OCI-LY1 (cell line): ENCODE data around the gene COL11A2.

Experiments used
- H2AFZ ChIP-seq: fragments of 200-600 bp; sonication (generic), shearing (Covaris generic); 2 replicates; pipeline ENCODE4 v1.6.0; 2014; ENCODE audit warnings: antibody characterized with exemption, mild to moderate bottlenecking, low read length
- H3F3A ChIP-seq: fragments of 200-600 bp; sonication (generic), shearing (Covaris generic); 2 replicates; pipeline ENCODE4 v1.6.0; 2014; ENCODE audit warnings: mild to moderate bottlenecking, antibody characterized with exemption, low read length, moderate library complexity; ENCODE audit not compliant: insufficient read depth
- H3K27ac ChIP-seq: fragments of 200-600 bp; sonication (generic); 2 replicates; pipeline ENCODE4 v1.5.1; 2014; ENCODE audit warnings: low read length, mixed run types, mild to moderate bottlenecking, low read depth; ENCODE audit not compliant: poor library complexity, severe bottlenecking
- H3K27me3 ChIP-seq: fragments of 200-600 bp; sonication (generic); 2 replicates; pipeline ENCODE4 v1.6.0; 2014; ENCODE audit warnings: antibody characterized with exemption, mild to moderate bottlenecking, low read length, moderate library complexity; ENCODE audit not compliant: insufficient read depth
- H3K36me3 ChIP-seq: fragments of 200-600 bp; sonication (generic); 2 replicates; pipeline ENCODE4 v1.6.1; 2014; ENCODE audit warnings: mild to moderate bottlenecking, antibody characterized with exemption, low read length, moderate library complexity, mixed read lengths; ENCODE audit not compliant: insufficient read depth
- H3K4me1 ChIP-seq: fragments of 200-600 bp; sonication (generic); 2 replicates; pipeline ENCODE4 v1.5.1; 2014; ENCODE audit warnings: mild to moderate bottlenecking, low read length, moderate library complexity; ENCODE audit not compliant: insufficient read depth, severe bottlenecking
- H3K4me2 ChIP-seq: fragments of 200-600 bp; sonication (generic), shearing (Covaris generic); 2 replicates; pipeline ENCODE4 v1.6.1; 2014; ENCODE audit warnings: low read length
- H3K4me3 ChIP-seq: fragments of 200-600 bp; sonication (generic); 2 replicates; pipeline ENCODE4 v1.5.1; 2014; ENCODE audit warnings: low read length, low read depth, mild to moderate bottlenecking, mixed read lengths; ENCODE audit not compliant: poor library complexity, severe bottlenecking
- H3K79me2 ChIP-seq: fragments of 200-600 bp; shearing (Covaris generic); 2 replicates; pipeline ENCODE4 v1.6.1; 2016; ENCODE audit warnings: mixed run types, low read length, mixed read lengths; ENCODE audit not compliant: insufficient read depth
- H3K9ac ChIP-seq: fragments of 200-600 bp; sonication (generic), shearing (Covaris generic); 2 replicates; pipeline ENCODE4 v1.6.1; 2014; ENCODE audit warnings: mild to moderate bottlenecking, low read length, mixed read lengths
- H3K9me2 ChIP-seq: fragments of 200-600 bp; sonication (generic), shearing (Covaris generic); 2 replicates; pipeline ENCODE4 v1.6.1; 2014; ENCODE audit warnings: low read depth, mild to moderate bottlenecking, low read length, mixed read lengths
- H3K9me3 ChIP-seq: fragments of 200-600 bp; shearing (Covaris generic); 2 replicates; pipeline ENCODE4 v1.6.1; 2014; ENCODE audit warnings: low read length, mixed read lengths
- H4K20me1 ChIP-seq: fragments of 200-600 bp; sonication (generic), shearing (Covaris generic); 2 replicates; pipeline ENCODE4 v1.6.0; 2016; ENCODE audit warnings: mild to moderate bottlenecking, low read length; ENCODE audit not compliant: insufficient read depth
- EZH2 ChIP-seq: fragments of 200-600 bp; sonication (generic), shearing (Covaris generic); IDR thresholded peaks from 2 replicates; pipeline ENCODE4 v1.8.0; 2017; ENCODE audit warnings: borderline replicate concordance, mixed run types, mild to moderate bottlenecking, antibody characterized with exemption, low read length, moderate library complexity, mixed read lengths
- TF ChIP-seq, protein P1 (sequence below): fragments of 200-600 bp; sonication (generic), shearing (Covaris generic); IDR thresholded peaks from 2 replicates; pipeline ENCODE4 v1.5.1; 2017; ENCODE audit warnings: mild to moderate bottlenecking, antibody characterized with exemption, low read length, moderate library complexity, mixed read lengths

Gene COL11A2

DNA sequence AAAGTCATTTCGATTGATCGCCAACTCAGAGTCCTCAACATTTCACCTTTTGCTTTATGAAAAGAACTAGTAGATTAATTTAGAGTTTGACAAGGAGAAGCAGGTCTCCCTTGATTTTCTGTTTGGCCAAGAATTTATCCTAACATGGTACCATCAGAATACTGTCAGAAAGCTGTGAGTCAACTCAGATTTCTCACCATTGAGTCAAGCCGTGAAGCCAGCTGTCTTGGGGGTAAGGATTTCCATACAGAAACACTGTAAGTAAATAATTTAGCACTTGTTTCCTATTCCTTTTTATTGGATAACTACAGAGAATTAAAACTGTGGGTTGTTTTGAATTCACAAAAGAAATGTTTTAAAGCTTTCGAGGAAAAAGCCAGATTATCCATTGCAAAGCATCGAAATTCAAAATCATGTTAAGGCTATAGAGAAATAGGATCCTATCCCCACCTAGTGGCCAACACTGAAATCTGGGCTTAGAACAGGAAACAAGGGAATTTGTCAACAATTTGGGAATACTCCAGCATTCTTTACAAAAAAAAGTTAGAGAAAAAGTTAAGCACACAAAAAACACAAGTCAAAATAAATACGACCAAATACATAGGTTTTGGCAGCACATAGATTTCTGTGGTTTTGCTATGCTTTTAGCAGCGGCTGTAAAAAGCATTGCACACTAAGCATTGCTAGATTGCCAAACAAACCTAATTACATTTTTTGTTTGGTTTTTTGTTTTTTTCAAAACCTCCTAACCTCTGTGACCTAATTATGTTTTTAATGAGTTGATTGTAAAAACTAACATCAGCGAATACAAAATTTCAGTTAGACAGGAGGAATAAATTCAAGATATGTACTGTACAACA, 44.2 kb downstream of the COL11A2 start:
- Histone ChIP-seq H3K4me1 (no peaks in the 10 kb centered on the region), H3K4me2 (no peak overlapping the region), H3K27ac (no peak overlapping the region), H3K4me3 (no peak overlapping the region), H3K9me2 (no peaks in the 10 kb centered on the region), H3K9me3 (no peaks in the 10 kb centered on the region), H3K27me3 (no peaks in the 10 kb centered on the region), H3F3A (no peaks in the 10 kb centered on the region), H3K36me3 (no peaks in the 10 kb centered on the region; the same call in 1 of the 2 replicates), H2AFZ (no peak overlapping the region), H3K79me2 (no peaks in the 10 kb centered on the region), H4K20me1 (no peaks in the 10 kb centered on the region), H3K9ac (no peak overlapping the region)
- TF ChIP-seq, protein P1, sequence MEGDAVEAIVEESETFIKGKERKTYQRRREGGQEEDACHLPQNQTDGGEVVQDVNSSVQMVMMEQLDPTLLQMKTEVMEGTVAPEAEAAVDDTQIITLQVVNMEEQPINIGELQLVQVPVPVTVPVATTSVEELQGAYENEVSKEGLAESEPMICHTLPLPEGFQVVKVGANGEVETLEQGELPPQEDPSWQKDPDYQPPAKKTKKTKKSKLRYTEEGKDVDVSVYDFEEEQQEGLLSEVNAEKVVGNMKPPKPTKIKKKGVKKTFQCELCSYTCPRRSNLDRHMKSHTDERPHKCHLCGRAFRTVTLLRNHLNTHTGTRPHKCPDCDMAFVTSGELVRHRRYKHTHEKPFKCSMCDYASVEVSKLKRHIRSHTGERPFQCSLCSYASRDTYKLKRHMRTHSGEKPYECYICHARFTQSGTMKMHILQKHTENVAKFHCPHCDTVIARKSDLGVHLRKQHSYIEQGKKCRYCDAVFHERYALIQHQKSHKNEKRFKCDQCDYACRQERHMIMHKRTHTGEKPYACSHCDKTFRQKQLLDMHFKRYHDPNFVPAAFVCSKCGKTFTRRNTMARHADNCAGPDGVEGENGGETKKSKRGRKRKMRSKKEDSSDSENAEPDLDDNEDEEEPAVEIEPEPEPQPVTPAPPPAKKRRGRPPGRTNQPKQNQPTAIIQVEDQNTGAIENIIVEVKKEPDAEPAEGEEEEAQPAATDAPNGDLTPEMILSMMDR, result peak; percentile 91
- TF ChIP-seq EZH2, result no peak

DNA sequence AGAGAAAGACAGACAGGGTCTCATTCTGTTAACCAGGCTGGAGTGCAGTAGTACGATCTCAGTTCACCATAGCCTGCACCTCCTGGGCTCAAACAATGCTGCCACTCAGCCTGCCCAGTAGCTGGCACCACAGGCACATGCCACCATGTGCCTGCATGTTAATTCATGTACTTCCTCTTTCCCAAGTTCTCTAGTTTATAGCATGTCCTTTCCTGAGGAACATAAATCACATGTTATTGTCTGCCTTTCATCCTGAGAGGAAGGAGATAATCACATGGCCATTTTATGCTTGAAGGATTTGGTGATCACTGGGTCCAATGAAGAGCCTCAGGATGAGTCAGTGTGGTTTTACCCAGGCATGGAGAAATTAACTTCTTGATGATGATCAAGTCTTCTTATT, 47.9 kb downstream of the COL11A2 start:
- Histone ChIP-seq H2AFZ (no peak overlapping the region), H3K4me2 (no peak overlapping the region), H3K9ac (no peak overlapping the region)

DNA sequence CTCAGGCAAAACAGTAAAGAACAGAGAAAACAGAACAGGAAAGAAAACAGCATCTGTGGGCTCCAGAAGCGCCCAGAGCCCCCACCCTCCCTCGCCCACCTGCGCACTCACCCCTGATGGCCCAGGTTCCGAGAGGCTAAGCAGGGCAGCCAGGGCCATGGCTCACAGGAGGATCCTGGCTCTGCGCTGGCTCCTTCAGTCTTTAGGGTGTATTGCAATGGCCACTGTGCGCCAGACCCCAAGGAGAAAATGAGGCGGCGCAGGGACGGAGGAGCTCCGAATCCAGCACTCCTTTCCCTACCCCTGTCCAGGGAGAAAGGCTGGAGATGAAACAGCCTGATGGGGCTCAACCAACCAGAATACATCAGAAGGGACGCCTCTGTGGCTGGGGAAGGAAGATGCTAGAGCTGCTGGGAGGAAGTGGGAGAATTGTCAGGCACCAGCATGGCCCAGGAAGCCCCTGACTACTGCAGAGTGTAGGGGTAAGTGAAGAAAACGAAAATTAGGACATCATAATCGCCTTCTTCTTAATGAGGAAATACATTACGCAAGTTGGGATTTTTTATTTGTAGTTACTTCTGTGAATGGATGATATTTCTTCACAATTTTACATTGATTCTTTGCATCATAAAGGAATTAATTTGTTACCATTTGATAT, 49.0 kb downstream of the COL11A2 start:
- Histone ChIP-seq H3K4me2 (no peak overlapping the region), H3K9me3 (no peaks in the 10 kb centered on the region)

More for the DNA sequence above, 47.9 kb downstream of the COL11A2 start:
- Histone ChIP-seq H3K9me2 (no peaks in the 10 kb centered on the region), H3K4me1 (no peaks in the 10 kb centered on the region), H3K27me3 (no peaks in the 10 kb centered on the region), H3K9me3 (no peaks in the 10 kb centered on the region), H3K79me2 (no peaks in the 10 kb centered on the region), H3K36me3 (no peaks in the 10 kb centered on the region), H4K20me1 (no peaks in the 10 kb centered on the region), H3K4me3 (no peak overlapping the region), H3K27ac (no peak overlapping the region), H3F3A (no peaks in the 10 kb centered on the region)
- no peak for TF ChIP-seq EZH2
- TF ChIP-seq, protein P1, result peak; percentile 7; the same call in 1 of the 2 replicates

More for the DNA sequence above, 49.0 kb downstream of the COL11A2 start:
- no peaks in the 10 kb centered on the region for H3K79me2 ChIP-seq
- H4K20me1 ChIP-seq, result no peaks in the 10 kb centered on the region
- H3K4me3 ChIP-seq, result no peak overlapping the region
- H3K4me1 ChIP-seq, result no peaks in the 10 kb centered on the region
- no peak overlapping the region for H3K27ac ChIP-seq
- H3F3A ChIP-seq, result no peaks in the 10 kb centered on the region
- no peak overlapping the region for H2AFZ ChIP-seq
- no peaks in the 10 kb centered on the region for H3K9me2 ChIP-seq
- H3K27me3 ChIP-seq, result no peaks in the 10 kb centered on the region
- TF ChIP-seq EZH2, result no peak
- TF ChIP-seq, protein P1, result no peak
- no peak overlapping the region for H3K9ac ChIP-seq
- H3K36me3 ChIP-seq, result no peaks in the 10 kb centered on the region
